AG10803 (cell line): ENCODE results near the gene BTBD9.

Source experiments
- DNase-seq: peaks from one replicate; pipeline ENCODE4 v3.0.0; 2010; ENCODE audit warnings: low read depth
- H3K4me3 ChIP-seq: 2 replicates; pipeline ENCODE4 v1.5.1; 2011; ENCODE audit warnings: mild to moderate bottlenecking, low read length, control low read depth
- CTCF ChIP-seq: conservative IDR thresholded peaks from 2 replicates; pipeline ENCODE4 v1.5.1; 2011; ENCODE audit warnings: mild to moderate bottlenecking, low read length, control low read depth, inconsistent platforms

The BTBD9 gene

DNA sequence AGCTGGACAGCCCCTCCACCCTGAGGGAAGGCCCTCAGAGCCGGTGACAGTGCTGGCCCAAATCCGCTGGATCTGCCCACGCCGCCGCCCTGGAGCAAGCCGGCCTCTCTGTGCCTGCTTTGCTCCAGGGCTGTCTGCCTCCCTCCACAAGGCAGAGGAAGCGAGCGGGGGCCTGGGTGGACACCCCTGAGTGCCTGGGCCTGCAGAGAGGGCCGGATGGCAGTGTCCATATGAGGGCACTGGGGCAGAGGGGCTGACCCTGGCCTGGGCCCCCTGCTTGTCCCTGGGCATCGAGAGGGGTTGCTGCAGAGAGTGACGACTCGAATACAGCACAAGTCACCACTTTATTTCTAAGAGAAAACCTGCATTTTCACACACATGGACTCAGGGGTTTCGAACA is 471.6 kb downstream of the BTBD9 start:
- no peak for TF ChIP-seq CTCF
- no peak for DNase-seq
- H3K4me3 ChIP-seq = no peak overlapping the region

GRCh38 chr6:38167598-38167997 is 472.1 kb downstream of the BTBD9 start:
- DNase-seq = no peak
- TF ChIP-seq CTCF = no peak
- no peak overlapping the region for H3K4me3 ChIP-seq

DNA sequence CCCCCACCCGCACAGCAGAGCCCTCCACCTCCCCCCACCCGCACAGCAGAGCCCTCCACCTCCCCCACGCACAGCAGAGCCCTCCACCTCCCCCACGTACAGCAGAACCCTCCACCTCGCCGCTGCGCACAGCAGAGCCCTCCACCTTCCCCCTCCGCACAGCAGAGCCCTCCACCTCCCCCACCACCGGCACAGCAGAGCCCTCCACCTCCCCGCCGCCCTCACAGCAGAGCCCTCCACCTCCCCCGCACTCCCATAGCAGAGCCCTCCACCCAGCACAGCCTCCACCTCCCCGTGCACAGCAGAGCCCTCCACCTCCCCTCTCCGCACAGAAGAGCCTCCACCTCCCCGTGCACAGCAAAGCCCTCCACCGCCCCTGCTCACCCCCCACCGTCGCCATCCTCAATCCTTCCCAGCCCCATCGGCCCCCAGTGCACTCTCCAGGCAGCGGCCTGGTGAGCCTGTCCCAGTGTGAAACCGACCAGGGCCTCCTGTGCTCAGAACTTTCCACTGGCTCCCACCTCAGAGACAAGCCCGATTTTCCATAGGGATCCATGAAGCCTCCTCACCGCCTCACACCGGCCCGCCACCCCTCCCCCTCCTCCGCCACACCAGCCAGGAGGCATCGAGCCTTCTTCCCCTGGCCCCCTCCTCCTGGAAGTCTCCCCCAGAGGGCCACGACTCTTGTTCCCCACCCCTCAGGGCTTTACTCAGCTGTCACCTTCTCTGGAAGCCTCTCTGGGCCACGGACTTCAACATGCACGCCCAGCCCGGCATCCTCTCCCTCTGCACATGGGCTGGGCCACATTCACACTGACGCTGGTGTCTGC is 473.1 kb downstream of the BTBD9 start:
- no peak for DNase-seq
- TF ChIP-seq CTCF = no peak
- H3K4me3 ChIP-seq = no peak overlapping the region

GRCh38 chr6:38164671-38165108 is 475.0 kb downstream of the BTBD9 start:
- no peak for TF ChIP-seq CTCF
- DNase-seq = no peak
- no peak overlapping the region for H3K4me3 ChIP-seq

- H3K4me3 ChIP-seq = no peak overlapping the region
- TF ChIP-seq CTCF = no peak
- no peak for DNase-seq
Measured at GRCh38 chr6:38164131-38164481, 475.6 kb downstream of the BTBD9 start.

- no peak for DNase-seq
- H3K4me3 ChIP-seq = no peak overlapping the region
Measured at GRCh38 chr6:38163186-38164130, 476.3 kb downstream of the BTBD9 start.

More at GRCh38 chr6:38163186-38164130, 476.3 kb downstream of the BTBD9 start:
- TF ChIP-seq CTCF = no peak
